Neutrophil (primary cell): ENCODE data around the gene HSPBP1.

Source experiments
- H3K27ac ChIP-seq: fragments of 200-600 bp; sonication (generic); 2 replicates; pipeline ENCODE4 v1.5.1; 2016; ENCODE audit warnings: mild to moderate bottlenecking, moderate library complexity
- H3K27me3 ChIP-seq: fragments of 200-600 bp; sonication (generic); 2 replicates; pipeline ENCODE4 v1.6.0; 2016; ENCODE audit warnings: mild to moderate bottlenecking
- H3K36me3 ChIP-seq: fragments of 200-600 bp; sonication (generic); 2 replicates; pipeline ENCODE4 v1.5.1; 2017
- H3K4me1 ChIP-seq, 2 experiments: fragments of 200-600 bp in 1 of 2; sonication (generic) in 1 of 2; 1 replicate in 1 of 2; 2 replicates in 1 of 2; pipeline versions ENCODE4 v1.5.1 to v1.6.1; 2013 to 2016; ENCODE audit warnings: low read depth in 1 of 2, low read length in 1 of 2, mild to moderate bottlenecking in 1 of 2, moderate library complexity in 1 of 2; ENCODE audit not compliant: control insufficient read depth in 1 of 2, insufficient read depth in 1 of 2
- H3K4me3 ChIP-seq, 2 experiments: fragments of 200-600 bp in 1 of 2; sonication (generic) in 1 of 2; 1 replicate in 1 of 2; 2 replicates in 1 of 2; pipeline ENCODE4 v1.5.1; 2013 to 2016; ENCODE audit warnings: low read depth in 1 of 2, low read length in 1 of 2, mild to moderate bottlenecking in 1 of 2, moderate library complexity in 1 of 2
- H3K9me3 ChIP-seq: fragments of 200-600 bp; sonication (generic); 2 replicates; pipeline ENCODE4 v1.5.1; 2016
- TF ChIP-seq, protein P1 (sequence below): fragments of 200-600 bp; sonication (generic); IDR thresholded peaks from 2 replicates; pipeline ENCODE4 v1.5.1; 2016; ENCODE audit warnings: antibody characterized with exemption

HSPBP1 gene

DNA sequence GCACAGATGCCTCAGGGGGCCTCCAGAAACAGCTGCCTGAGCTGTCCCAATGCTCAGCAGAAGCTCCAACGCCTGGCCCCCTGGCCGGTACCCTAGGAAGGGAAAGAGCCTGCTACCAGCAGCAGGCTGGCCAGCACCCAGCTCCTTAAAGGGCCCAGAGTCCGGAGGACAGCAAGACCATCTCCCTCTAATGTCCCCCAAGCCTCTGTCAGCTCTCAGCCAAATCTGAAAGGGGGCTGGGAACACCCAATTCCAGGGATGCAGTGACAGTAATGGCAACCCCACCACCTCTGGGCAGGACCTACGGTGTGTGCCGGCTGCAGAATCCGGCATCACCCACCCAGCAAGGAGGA is 25.3 kb downstream of the HSPBP1 start:
- H3K4me3 ChIP-seq: peak overlapping the region; percentile 67 to 88
- TF ChIP-seq, protein P1, sequence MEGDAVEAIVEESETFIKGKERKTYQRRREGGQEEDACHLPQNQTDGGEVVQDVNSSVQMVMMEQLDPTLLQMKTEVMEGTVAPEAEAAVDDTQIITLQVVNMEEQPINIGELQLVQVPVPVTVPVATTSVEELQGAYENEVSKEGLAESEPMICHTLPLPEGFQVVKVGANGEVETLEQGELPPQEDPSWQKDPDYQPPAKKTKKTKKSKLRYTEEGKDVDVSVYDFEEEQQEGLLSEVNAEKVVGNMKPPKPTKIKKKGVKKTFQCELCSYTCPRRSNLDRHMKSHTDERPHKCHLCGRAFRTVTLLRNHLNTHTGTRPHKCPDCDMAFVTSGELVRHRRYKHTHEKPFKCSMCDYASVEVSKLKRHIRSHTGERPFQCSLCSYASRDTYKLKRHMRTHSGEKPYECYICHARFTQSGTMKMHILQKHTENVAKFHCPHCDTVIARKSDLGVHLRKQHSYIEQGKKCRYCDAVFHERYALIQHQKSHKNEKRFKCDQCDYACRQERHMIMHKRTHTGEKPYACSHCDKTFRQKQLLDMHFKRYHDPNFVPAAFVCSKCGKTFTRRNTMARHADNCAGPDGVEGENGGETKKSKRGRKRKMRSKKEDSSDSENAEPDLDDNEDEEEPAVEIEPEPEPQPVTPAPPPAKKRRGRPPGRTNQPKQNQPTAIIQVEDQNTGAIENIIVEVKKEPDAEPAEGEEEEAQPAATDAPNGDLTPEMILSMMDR: no peak
- H3K27ac ChIP-seq: peak overlapping the region; percentile 93
- H3K4me1 ChIP-seq: peaks cover 86 to 87% of the 10 kb centered on the region in 2 experiments
- no peaks in the 10 kb centered on the region for H3K9me3 ChIP-seq
- no peaks in the 10 kb centered on the region for H3K27me3 ChIP-seq
- peaks cover 4% of the 10 kb centered on the region for H3K36me3 ChIP-seq

DNA sequence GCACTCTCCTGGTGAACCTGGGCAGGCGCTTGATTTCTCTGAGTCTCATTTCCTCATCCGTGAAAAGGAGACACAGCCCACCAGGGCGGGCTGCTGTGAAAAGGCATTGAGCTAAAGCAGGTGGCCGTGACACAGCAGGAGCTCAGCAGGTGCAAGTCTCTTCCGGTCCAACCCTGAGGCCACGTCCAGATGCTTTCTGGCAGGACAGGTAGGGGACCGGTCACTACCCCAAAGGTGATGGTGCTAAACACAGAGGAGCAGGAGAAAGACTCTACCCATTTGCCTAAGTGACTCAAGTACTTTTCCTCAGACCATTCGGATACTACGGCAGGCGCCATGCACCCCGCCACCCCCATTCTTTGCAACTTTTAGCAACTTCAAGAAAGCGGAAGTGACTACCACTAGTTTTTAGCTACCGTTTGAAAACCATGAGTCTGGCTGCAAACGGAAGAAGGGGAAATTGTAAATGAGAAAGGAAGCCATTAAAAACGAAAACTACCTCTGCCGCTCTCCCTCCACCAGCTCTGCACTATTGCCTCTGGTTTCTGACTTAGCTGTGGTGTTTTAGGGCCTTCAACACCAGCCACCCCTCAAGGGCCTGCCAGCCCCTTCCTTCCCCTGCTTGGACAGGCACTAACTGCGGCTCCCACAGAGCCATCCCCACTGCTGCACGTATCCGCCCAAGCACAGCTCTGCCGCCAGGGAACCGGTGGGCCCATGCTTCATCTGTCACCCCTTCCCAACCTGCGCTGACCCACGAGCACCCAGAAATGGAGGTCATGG is 25.9 kb downstream of the HSPBP1 start:
- H3K27ac ChIP-seq: peak overlapping the region; percentile 93
- TF ChIP-seq, protein P1: no peak
- H3K9me3 ChIP-seq: no peaks in the 10 kb centered on the region
- peaks cover 4% of the 10 kb centered on the region for H3K36me3 ChIP-seq
- H3K4me3 ChIP-seq: peak overlapping the region; percentile 67 to 88
- H3K4me1 ChIP-seq: peaks cover 81 to 83% of the 10 kb centered on the region in 2 experiments
- H3K27me3 ChIP-seq: no peaks in the 10 kb centered on the region

DNA sequence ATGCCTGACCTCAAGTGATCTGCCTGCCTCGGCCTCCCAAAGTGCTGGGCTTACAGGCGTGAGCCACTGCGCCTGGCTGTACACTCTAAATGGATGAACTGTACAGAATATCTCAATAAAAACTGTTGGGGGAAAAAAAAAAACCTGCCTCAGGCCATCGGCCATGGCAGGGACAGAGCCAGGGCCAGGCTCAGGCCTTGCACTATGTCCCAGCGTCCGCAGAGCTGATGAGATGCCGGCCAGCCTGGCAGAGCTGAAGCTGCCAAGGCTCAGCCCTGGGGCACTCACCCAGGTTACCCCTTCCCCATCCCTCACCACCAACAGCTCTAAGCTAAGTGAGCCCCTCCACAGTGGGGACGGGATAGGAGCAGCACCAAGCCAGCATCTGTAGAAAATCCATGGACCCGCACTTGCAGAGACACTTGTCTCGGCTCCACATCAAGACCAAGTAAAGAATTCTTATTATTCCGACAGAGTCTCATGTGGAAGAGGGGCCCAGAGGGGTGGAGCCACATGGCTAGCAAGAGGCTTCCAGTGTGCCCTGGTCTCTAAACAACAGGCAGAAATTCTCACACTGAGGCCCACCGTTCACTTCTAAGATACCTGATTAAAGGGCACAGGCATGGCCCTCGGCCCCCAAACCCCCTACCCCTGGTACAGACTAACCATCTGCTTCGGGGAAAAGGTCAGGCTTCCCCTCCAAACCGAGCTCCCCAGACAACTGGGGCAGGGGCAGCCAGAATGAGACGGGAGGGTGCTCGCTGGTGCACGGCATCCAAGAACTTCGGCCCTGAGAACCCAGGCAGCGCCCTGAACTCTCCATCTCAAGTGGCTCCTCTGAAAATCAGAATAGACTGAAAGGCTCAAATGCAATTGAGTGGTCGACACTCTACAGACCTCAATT is 26.9 kb downstream of the HSPBP1 start:
- Histone ChIP-seq H3K27ac (peak overlapping the region; percentile 93), H3K27me3 (no peaks in the 10 kb centered on the region), H3K4me1 (peaks cover 80 to 89% of the 10 kb centered on the region in 2 experiments), H3K9me3 (no peaks in the 10 kb centered on the region), H3K36me3 (peaks cover 11% of the 10 kb centered on the region), H3K4me3 (peak overlapping the region; percentile 67 to 88)
- TF ChIP-seq, protein P1: no peak

GRCh38 chr19:55251341-55252081 is 28.4 kb downstream of the HSPBP1 start:
- peak overlapping the region; percentile 93 for H3K27ac ChIP-seq
- no peaks in the 10 kb centered on the region for H3K9me3 ChIP-seq
- H3K4me3 ChIP-seq: no peak overlapping the region
- TF ChIP-seq, protein P1: no peak
- peaks cover 66 to 74% of the 10 kb centered on the region in 2 experiments for H3K4me1 ChIP-seq
- H3K36me3 ChIP-seq: peaks cover 17% of the 10 kb centered on the region
- no peaks in the 10 kb centered on the region for H3K27me3 ChIP-seq
